Activated CD8-positive, alpha-beta T cell treated with anti-CD3 and anti-CD28 coated beads for 36 hours (primary cell): ENCODE results near the gene FAM3D. TPM values are rescaled to one million over a fixed set of nuclear protein-coding genes. Genes with fewer than 3 reads are reported as not detected.

Experiments
- total RNA-seq, 2 experiments: library from RNA; stranded (reverse); gene quantifications; one replicate each; pipeline ENCODE4 v1.2.3, GENCODE V29; 2021

The FAM3D gene
- total RNA-seq, 2 experiments from 2014 or later: not detected

Other genes starting within 250 kb of the FAM3D start
- gene PDHB, start 232.9 kb downstream of the FAM3D start, total RNA-seq: 10 to 100 TPM; 53.9 to 58.8 TPM
- 1 to 10 TPM; 5.6 to 5.8 TPM for gene KCTD6, start 174.7 kb downstream of the FAM3D start, total RNA-seq
- gene ACOX2, start 129.6 kb downstream of the FAM3D start, total RNA-seq: not detected
- not detected for gene FAM107A, start 89.4 kb downstream of the FAM3D start, total RNA-seq